SK-N-SH treated with all-trans-retinoic acid at 6 μM for 48 hours (cell line): ENCODE data around the gene FAAP100.

Experiments
- BACH2 ChIP-seq: fragments of 250-450 bp; sonication (Bioruptor Pico); IDR thresholded peaks from 2 replicates; pipeline ENCODE4 v1.9.0; 2021; ENCODE audit warnings: mild to moderate bottlenecking, borderline replicate concordance
- CREB5 ChIP-seq: fragments of 250-450 bp; sonication (Bioruptor Pico); IDR thresholded peaks from 2 replicates; pipeline ENCODE4 v1.5.1; 2020; ENCODE audit warnings: low read depth, mild to moderate bottlenecking, moderate library complexity
- CSDC2 ChIP-seq: fragments of 250-450 bp; sonication (Bioruptor Pico); IDR thresholded peaks from 2 replicates; pipeline ENCODE4 v1.5.0; 2020; ENCODE audit warnings: mild to moderate bottlenecking, moderate library complexity
- PATZ1 ChIP-seq: fragments of 250-450 bp; sonication (Bioruptor Pico); IDR thresholded peaks from 2 replicates; pipeline ENCODE4 v1.8.0; 2020; ENCODE audit warnings: mild to moderate bottlenecking, moderate library complexity, borderline replicate concordance
- POU6F1 ChIP-seq: fragments of 250-450 bp; sonication (Bioruptor Pico); IDR thresholded peaks from 2 replicates; pipeline ENCODE4 v1.8.0; 2021; ENCODE audit warnings: low read depth, mild to moderate bottlenecking, moderate library complexity, borderline replicate concordance
- SNAI2 ChIP-seq: fragments of 250-450 bp; sonication (Bioruptor Pico); IDR thresholded peaks from 2 replicates; pipeline ENCODE4 v1.5.0; 2020; ENCODE audit warnings: mild to moderate bottlenecking, moderate library complexity
- TCF4 ChIP-seq: fragments of 250-450 bp; sonication (Bioruptor Pico); IDR thresholded peaks from 2 replicates; pipeline ENCODE4 v1.8.0; 2021; ENCODE audit warnings: mild to moderate bottlenecking, moderate library complexity, borderline replicate concordance
- TOX ChIP-seq: fragments of 250-450 bp; sonication (Bioruptor Pico); IDR thresholded peaks from 2 replicates; pipeline ENCODE4 v1.8.0; 2021; ENCODE audit warnings: mild to moderate bottlenecking, moderate library complexity, borderline replicate concordance
- TSHZ2 ChIP-seq: fragments of 250-450 bp; sonication (Bioruptor Pico); IDR thresholded peaks from 2 replicates; pipeline ENCODE4 v1.5.0; 2020; ENCODE audit warnings: mild to moderate bottlenecking, moderate library complexity
- ZC3H10 ChIP-seq: fragments of 250-450 bp; sonication (Bioruptor Pico); IDR thresholded peaks from 2 replicates; pipeline ENCODE4 v1.5.1; 2021; ENCODE audit warnings: mild to moderate bottlenecking, moderate library complexity
- ZNF70 ChIP-seq: fragments of 450-650 bp; formaldehyde crosslinking; IDR thresholded peaks from 2 replicates; pipeline ENCODE4 v1.5.0; 2020; ENCODE audit warnings: mild to moderate bottlenecking, moderate library complexity

DNA sequence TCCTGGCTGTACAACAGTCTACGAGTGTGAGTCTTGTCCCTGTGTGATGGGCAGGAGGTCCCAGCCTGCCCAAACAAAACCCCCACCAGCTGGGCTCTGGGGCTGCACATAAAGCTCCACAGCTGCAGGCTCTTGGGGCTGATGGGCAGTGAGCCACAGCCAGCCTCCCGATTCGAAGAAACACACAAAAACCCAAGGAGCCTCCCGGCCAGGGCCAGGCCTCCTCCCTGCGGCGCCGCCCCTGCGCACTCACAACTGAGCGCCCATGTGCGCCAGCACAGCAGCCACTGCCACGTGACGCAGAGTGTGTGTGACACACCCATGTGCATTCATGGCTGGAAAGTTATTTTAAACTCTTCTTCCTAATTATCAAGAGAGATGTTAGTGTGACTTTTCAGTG is 30.6 kb upstream of the FAAP100 start:
- no peak for TF ChIP-seq TCF4
- TF ChIP-seq POU6F1 (CRISPR knock-in tag), result no peak
- TF ChIP-seq ZNF70 (CRISPR knock-in tag), result no peak
- no peak for TF ChIP-seq PATZ1 (CRISPR knock-in tag)
- TF ChIP-seq CSDC2, result no peak
- TF ChIP-seq BACH2 (CRISPR knock-in tag), result no peak
- no peak for TF ChIP-seq ZC3H10
- no peak for TF ChIP-seq SNAI2 (CRISPR knock-in tag)
- TF ChIP-seq CREB5, result no peak
- no peak for TF ChIP-seq TOX (CRISPR knock-in tag)
- no peak for TF ChIP-seq TSHZ2 (CRISPR knock-in tag)
